ENCODE data around the gene SLC16A9.
"Not testable (repeated sequence)": the region's sequence is repeated elsewhere in the genome, so short reads cannot be mapped to it uniquely, and the experiment has no call there.

SLC16A9 gene

GRCh38 chr10:59735296-59735695 lies 25.6 kb upstream of the SLC16A9 start:
- no peak for TF ChIP-seq POLR2A (IDR thresholded peaks at IDR 0.05; ENCODE audit: low read depth, low read length)
- FAIRE-seq (no peak), DNase-seq (ENCODE audit: insufficient read length, low spot score) (no peak)

GRCh38 chr10:59734014-59734462 lies 24.4 kb upstream of the SLC16A9 start:
- TF ChIP-seq POLR2A (IDR thresholded peaks at IDR 0.05; ENCODE audit: low read depth, low read length): no peak
- FAIRE-seq: no peak
- DNase-seq (ENCODE audit: insufficient read length, low spot score): no peak

DNA sequence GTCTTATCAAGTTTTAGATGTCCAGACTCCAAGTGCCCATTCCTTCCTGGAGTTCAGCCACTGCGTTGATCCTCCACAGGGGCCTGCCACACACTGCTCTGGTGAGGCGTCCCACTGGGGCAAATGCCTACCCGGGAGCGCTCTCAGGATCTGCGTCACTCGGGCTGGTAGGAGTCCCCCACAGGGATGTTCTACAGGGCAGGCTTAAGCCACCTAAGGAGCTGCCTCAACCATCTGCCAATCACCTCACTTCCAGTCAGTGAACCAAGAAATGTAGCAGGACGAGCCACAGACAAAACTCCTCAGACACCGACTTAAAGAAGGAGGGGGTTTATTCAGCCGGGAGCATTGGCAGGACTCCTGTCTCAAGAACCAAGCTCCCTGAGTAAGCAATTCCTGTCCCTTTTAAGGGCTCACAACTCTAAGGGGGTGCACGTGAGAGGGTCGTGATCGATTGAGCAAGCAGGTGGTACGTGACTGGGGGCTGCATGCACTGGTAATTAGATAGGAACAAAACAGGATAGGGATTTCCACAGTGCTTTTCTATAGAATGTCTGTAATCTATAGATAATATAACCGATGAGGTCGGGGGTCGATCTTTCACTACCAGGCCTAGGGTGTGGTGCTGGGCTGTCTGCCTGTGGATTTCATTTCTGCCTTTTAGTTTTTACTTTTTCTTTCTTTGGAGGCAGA lies 23.8 kb upstream of the SLC16A9 start:
- DNase-seq (ENCODE audit: insufficient read length, low spot score); FAIRE-seq: not testable (repeated sequence)

- FAIRE-seq: not testable (repeated sequence)
Measured at GRCh38 chr10:59732849-59733248, 23.2 kb upstream of the SLC16A9 start.

DNA sequence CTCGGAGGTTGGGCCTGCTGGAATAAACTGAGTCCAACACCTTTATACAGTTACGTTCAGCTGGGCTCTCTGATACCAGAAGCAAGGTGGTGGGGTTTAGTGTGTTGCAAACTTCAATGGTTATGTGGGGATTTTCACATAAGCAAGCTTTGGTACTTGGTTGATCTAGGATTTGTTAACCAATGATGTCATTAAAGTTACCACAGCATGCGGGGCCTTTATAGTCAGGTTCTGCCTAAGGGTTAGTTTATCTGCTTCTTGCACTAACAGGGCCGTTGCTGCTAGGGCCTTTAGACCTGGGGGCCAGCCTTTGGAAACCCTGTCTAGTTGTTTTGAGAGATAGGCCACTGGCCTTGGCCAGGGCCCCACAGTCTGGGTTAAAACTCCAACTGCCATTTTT lies 19.5 kb upstream of the SLC16A9 start:
- DNase-seq (ENCODE audit: insufficient read length, low spot score); FAIRE-seq: not testable (repeated sequence)

More at GRCh38 chr10:59732849-59733248, 23.2 kb upstream of the SLC16A9 start:
- not testable (repeated sequence) for DNase-seq (ENCODE audit: insufficient read length, low spot score)

GRCh38 chr10:59724098-59724938 lies 14.7 kb upstream of the SLC16A9 start:
- FAIRE-seq: no peak

DNA sequence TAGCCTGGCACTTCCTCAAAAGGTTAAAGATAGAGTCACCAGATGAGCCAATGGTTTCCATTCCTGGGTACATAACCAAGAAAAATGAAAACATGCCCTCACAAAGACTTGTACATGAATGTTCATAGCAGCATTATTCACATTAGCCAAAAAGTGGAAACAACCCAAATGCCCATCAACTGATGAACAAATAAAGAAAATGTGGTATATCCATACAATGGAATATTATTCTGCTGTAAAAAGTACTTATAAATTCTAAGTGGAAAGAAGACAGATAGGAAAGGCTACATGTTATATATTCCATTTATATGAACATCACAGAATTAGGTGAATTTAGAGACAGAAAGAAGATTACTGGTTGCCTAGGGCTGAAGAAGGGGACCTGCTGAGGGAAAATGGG lies 10.7 kb upstream of the SLC16A9 start:
- DNase-seq (ENCODE audit: insufficient read length, low spot score): no peak
- FAIRE-seq: no peak
- TF ChIP-seq POLR2A (IDR thresholded peaks at IDR 0.05; ENCODE audit: low read depth, low read length): no peak

More at GRCh38 chr10:59724098-59724938, 14.7 kb upstream of the SLC16A9 start:
- DNase-seq (ENCODE audit: insufficient read length, low spot score): no peak
- no peak for TF ChIP-seq POLR2A (IDR thresholded peaks at IDR 0.05; ENCODE audit: low read depth, low read length)

DNA sequence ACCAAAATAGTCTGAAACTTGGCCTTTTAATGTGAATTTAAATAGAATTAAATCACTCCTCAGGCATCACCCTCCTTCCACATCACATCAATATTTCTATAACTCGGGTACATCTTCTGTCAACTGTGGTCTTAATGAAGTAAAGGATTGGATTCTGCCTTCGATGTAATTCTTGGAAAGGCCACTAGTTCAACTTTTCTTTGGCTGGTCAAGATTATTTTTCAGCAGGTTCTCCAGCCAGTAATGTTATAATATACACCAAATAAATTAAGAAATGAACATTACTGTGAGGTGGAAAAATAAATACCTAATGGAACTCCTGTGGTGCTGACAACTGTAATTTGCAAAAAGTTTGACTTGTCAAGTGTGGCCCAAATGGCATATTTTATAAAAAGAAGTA lies 9.7 kb upstream of the SLC16A9 start:
- no peak for TF ChIP-seq POLR2A (IDR thresholded peaks at IDR 0.05; ENCODE audit: low read depth, low read length)
- DNase-seq (ENCODE audit: insufficient read length, low spot score) (no peak), FAIRE-seq (no peak)

- FAIRE-seq (no peak), DNase-seq (ENCODE audit: insufficient read length, low spot score) (no peak)
- no peak for TF ChIP-seq POLR2A (IDR thresholded peaks at IDR 0.05; ENCODE audit: low read depth, low read length)
Measured at GRCh38 chr10:59718257-59718656, 8.6 kb upstream of the SLC16A9 start.

- FAIRE-seq: no peak
- no peak for DNase-seq (ENCODE audit: insufficient read length, low spot score)
- TF ChIP-seq POLR2A (IDR thresholded peaks at IDR 0.05; ENCODE audit: low read depth, low read length): no peak
Measured at GRCh38 chr10:59713196-59713821, 3.7 kb upstream of the SLC16A9 start.

- TF ChIP-seq POLR2A (IDR thresholded peaks at IDR 0.05; ENCODE audit: low read depth, low read length): no peak
- DNase-seq (ENCODE audit: insufficient read length, low spot score) (no peak), FAIRE-seq (no peak)
Measured at GRCh38 chr10:59711871-59712494, 2.3 kb upstream of the SLC16A9 start.

- DNase-seq (ENCODE audit: insufficient read length, low spot score) (no peak), FAIRE-seq (no peak)
- no peak for TF ChIP-seq POLR2A (IDR thresholded peaks at IDR 0.05; ENCODE audit: low read depth, low read length)
Measured at GRCh38 chr10:59708816-59709394, 745 bp downstream of the SLC16A9 start.

GRCh38 chr10:59706851-59707797 lies 2.5 kb downstream of the SLC16A9 start:
- no peak for DNase-seq (ENCODE audit: insufficient read length, low spot score)
- no peak for FAIRE-seq
- no peak for TF ChIP-seq POLR2A (IDR thresholded peaks at IDR 0.05; ENCODE audit: low read depth, low read length)
